T47D (cell line): Measurements from ENCODE around the gene POLR3G.

Source experiments
- DNase-seq, 2 experiments: peaks; one replicate each; pipeline versions ENCODE4 v3.0.0 to v3.0.0-alpha.2; 2011 to 2012; ENCODE audit warnings: low read depth in 1 of 2, low spot score in 1 of 2
- JUND ChIP-seq: IDR thresholded peaks from 2 replicates; pipeline ENCODE4 v1.6.1; 2012; ENCODE audit warnings: low read depth
- in situ Hi-C: cut with HindIII; loops from 2 replicates; pipeline ENCODE4 v1.10.0; 2016; ENCODE audit warnings: low sequenced_read_pairs, low pct_unique_long_range_greater_than_20kb

POLR3G gene

DNA sequence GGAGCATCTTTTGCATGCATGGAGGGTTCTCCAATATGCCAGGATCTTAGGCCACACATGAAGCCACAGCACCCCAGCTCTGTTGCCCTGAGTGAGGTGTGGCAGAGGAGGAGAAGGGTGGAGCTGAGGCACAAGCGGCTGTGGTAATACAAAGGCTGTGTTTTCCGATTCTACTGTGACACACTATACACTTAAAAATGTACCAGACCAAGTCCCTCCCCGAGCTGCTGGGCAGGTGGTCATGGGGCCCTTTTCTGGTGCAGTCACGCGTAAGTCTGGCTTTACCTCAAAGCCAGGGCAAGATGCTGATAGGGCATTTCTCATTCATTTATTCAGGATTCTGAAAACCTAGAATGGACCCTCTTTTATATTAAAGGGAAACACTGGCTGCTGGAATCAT is 87.7 kb downstream of the POLR3G start:
- no peak for DNase-seq
- in situ Hi-C loops: no loop called here
- TF ChIP-seq JUND: no peak

DNA sequence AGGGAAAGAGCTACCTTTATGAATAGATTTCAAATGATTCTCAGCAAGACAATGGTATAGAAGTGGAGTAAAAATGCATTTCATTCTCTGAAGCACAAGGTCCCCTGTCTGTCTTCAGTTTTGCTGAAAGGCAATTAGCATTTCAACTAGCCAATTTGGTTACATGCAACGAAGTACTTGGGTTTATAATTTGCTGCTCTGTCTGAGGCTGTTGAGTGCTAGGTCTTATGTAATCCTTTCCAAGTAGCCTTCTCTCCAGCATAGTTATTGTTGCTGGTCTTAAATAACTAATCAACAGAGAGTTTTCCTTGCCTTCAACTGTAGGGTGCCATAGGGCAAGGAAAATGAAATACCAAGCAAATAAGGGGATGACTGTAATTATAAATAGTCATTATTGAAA is 88.4 kb downstream of the POLR3G start:
- no peak for DNase-seq

More for the DNA sequence above, 88.4 kb downstream of the POLR3G start:
- in situ Hi-C loops: no loop called here
- no peak for TF ChIP-seq JUND
